ENCODE data around the gene TRAPPC13. TPM values are rescaled to one million over a fixed set of nuclear protein-coding genes. Genes with fewer than 3 reads are reported as not detected.
"Not testable (repeated sequence)": the region's sequence is repeated elsewhere in the genome, so short reads cannot be mapped to it uniquely, and the experiment has no call there.

Gene TRAPPC13
- polyA plus RNA-seq, 10 donors: 14.0 to 26.1 (median 21.1) TPM

DNA sequence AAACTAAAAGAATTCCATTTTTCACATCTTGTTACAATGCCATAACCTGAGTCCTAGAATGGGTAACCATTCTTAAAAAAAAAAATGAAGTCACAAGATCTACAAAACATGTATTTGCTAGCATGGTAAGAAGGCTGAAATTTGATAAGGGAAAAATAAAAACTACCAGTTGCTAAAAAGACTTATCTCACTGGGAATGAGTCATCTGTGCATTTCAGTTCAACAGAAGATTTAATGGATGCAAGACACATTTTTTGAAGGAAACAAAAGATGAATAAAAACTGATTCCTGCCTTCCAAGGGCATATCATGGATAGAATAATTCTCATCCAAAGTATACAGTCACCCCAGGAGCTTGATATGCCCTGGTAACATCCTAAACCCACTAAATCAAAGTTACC is 49.9 kb downstream of the TRAPPC13 start:
- no peak for DNase-seq

DNA sequence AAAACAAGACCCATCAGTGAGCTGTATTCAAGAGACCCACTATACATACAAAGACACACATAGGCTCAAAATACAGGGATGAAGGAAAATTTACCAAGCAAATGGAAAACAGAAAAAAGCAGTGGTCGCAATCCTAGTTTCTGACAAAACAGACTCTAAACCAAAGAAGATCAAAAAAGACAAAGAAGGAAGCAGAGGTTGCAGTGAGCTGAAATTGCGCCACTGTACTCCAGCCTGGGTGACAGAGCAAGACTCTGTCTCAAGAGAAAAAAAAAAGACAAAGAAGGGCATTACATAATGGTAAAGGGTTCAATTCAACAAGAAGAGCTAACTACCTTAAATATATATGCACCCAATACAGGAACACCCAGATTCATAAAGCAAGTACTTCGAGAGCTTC is 51.2 kb downstream of the TRAPPC13 start:
- DNase-seq: not testable (repeated sequence)

DNA sequence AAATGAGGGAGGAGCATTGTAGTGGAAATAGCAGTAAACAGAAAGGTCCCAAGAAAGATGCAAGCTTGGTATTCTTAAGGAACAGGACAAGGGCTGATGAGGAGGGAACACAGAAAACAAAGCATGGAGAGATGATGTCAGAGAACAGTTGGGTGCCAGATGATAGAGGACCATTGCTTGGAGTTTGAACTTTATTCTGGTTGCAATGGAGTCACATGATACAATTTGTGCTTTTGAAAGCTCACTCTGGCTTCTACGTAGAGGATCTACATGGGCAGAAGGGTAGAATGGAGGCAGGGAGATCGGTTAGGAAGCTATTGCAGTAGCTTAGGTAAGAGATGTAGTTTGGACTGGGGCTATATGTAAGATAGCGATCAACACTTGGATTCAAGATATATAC is 57.3 kb downstream of the TRAPPC13 start:
- DNase-seq: no peak

DNA sequence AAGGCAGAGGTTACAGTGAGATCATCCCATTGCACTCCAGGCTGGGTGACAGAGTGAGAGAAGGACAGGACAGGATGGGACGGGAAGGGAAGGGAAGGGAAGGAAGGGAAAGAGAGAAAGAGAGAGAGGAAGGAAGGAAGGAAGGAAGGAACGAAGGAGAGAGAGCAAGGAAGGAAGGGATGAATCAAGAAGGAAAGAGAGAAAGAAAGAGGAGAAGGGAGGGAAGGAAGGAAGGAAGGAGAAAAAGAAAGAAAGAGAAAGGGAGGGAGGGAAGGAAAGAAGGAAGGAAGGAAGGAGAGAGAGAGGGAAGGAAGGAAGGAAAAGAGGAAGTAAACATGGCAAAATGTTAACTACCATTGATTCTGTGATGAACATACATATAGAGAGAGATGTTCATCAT is 68.3 kb downstream of the TRAPPC13 start:
- DNase-seq: no peak

DNA sequence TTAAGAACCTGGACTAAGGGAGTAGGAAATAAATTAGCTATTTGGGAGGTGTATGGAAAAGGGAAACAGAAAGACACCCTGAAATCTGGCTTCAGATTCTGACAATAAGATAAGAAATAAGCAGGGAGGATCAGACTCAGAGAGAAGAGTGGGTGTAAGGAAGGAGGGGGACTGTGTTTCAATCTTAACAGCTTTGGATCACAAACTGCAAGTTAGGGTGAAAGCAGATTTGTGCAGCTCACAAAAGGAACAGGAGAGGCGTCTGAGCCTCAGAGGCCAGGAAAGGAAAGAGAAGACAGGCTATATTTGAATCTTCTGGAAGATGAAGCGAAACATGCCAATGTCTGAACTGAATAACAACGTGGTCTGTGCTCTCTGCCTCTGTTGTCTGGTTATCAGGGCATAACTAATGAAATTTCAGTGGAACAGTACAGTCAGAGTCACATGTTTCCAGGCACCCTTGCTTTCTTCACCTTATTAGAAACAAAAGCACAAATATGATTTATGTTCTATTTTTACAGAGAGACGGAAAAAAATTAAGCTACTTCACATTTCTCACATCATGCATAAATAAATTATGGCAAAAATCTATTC is 70.4 kb downstream of the TRAPPC13 start:
- DNase-seq: no peak

DNA sequence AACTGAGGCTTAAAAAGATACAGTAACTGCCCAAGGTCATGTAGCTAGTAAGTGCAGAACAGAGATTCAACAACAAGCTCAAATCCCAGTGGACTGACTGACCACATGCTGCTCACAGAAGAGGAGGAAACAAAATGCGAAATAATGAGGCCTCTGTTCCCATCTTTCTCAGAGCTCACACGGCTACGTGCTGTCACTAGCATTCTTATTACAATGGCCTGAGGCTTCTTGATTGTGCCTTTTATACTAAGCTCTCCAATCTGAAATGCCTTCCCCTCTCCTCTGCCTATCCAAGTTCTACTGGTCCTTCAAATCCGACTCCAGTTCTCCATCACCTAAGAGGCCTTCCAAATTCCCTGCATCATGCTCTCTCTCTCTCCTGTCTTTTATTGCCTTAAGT is 71.1 kb downstream of the TRAPPC13 start:
- DNase-seq: no peak

DNA sequence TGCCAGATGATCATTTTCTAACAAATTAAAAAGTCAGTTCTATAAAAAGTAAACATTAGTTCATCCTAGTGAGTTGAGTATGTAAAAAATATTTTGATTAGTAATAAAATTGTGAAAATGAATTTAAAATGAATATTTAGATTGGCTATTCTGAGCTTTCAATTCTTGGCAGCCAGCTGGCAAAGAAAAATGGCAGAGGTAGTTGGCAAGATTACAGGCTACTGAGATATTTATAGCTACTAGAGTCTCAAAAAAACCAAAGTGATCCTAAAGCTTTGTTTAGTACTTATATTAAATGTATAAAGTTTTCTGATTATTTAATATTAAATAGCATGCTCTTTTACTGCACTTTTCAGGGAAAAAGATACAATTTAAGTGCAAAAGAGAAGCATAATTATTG is 72.1 kb downstream of the TRAPPC13 start:
- peak in 1 of 3 donors; percentile 16 for DNase-seq

DNA sequence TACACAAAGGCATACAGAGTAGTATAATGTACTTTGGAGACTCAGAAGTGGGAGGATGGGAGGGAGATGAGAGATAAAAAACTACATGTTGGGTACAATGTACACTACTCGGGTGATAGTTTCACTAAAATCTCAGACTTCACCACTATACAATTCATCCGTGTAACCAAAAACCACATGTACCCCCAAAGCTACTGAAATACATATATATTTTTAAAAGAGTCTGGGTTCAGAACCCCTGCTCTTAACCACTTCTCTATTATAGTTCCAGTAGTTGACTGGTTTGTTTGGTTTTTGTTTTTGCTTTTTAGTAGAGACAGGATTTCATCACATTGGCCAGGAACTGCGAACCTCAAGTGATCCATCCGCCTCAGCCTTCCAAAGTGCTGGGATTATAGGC is 74.5 kb downstream of the TRAPPC13 start:
- no peak for DNase-seq

DNA sequence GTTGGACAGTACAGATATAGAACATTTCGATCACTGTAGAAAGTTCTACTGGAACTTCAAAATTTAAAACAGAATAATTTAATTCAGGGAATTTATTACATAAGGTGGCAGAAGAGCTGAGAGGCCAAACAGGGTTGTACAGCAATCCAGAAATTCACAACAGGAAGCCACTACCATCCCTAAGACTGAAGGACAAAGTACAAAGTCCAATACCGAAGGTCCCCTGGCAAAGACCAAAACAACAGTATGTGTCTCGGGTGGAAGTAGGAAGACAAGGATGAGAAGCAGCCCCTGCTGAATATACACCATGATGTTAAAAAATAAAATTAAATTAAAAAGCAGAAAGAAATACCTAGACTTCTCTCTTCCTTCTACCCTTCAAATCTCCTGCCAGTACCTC is 77.2 kb downstream of the TRAPPC13 start:
- no peak for DNase-seq

DNA sequence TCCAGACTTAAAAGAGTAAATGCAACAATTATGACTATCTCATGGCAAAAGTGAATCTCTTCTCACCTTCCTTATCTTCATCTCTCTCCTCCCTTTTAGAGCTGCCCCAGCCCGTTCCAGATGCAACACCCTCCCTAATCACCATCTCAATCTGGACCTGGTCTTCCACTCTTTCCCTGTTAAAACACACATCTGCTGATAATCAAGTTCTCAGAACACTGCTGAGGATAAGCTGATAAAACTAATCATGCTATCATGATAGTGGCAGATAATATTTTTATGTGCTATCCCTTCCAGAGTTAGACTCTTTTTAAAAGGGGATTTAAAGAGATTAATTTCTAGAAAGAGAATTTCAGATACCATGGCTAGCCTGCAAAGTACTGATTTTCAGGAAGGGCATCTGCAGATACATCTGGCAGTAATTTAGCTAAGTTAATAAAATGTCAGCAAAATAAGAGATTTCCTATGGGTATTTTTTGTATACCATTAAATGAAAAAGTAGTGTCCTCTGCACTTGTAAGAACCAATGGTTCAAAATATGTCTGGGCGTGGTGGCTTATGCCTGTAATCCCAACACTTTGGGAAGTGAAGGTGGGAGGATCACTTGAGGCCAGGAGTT is 79.9 kb downstream of the TRAPPC13 start:
- no peak for DNase-seq

DNA sequence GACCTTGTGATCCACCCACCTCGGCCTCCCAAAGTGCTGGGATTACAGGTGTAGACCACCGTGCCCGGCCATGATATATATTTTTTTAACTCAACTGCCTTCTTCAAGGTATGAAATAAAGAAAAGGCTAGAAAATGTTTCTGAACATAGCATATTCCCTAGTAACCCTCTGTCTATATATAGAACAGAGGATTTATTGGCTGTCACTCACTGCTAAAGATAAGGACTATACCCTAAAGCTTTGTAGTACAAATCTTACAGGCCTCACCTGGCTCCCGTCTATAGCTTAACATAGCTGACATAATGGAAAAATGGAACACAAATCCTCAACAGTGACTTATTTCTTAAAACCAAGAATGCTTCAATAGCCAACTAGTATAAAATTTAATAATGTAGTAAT is 82.8 kb downstream of the TRAPPC13 start:
- no peak for DNase-seq

DNA sequence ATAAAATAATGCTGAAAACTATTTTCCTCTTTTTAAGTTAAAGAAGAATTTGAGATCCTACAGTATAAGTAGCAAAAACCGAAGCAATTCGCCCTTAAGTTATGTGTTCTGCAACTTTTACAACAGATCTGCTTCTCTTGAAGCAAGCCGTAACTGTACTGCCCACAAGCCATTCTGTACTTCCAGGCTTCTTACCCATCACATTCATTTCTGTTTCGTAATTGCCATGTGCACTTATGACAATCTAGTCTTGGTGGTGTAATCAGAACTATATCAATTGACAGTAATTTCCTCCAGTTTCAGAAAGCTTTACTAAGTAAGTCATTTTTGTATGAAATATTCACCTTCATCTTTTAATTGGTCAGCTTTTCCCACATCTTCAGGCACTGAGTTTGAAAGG is 83.3 kb downstream of the TRAPPC13 start:
- DNase-seq: no peak

Other genes starting within 250 kb of the TRAPPC13 start
- 1 to 10 TPM in 9 of 10 donors, under 1 TPM in 1; 0.75 to 3.4 (median 1.2) TPM for gene ADAMTS6, start 143.1 kb upstream of the TRAPPC13 start, polyA plus RNA-seq (ENCODE audit: insufficient read length in 10 of 10)
- gene CENPK, start 61.9 kb upstream of the TRAPPC13 start, polyA plus RNA-seq (ENCODE audit: insufficient read length in 10 of 10): 10 to 100 TPM; 10.8 to 28.6 (median 18.5) TPM
- 10 to 100 TPM; 31.7 to 66.5 (median 40.2) TPM for gene PPWD1, start 61.7 kb upstream of the TRAPPC13 start, polyA plus RNA-seq (ENCODE audit: insufficient read length in 10 of 10)
- gene TRIM23, start 694 bp upstream of the TRAPPC13 start, polyA plus RNA-seq (ENCODE audit: insufficient read length in 10 of 10): 10 to 100 TPM; 16.5 to 23.3 (median 19.4) TPM
- 1 to 10 TPM; 2.4 to 3.8 (median 2.9) TPM for gene SHLD3, start within 50 bp of the TRAPPC13 start, polyA plus RNA-seq (ENCODE audit: insufficient read length in 10 of 10)
- 10 to 100 TPM in 2 of 10 donors, 1 to 10 TPM in 8; 6.4 to 12.1 (median 8.7) TPM for gene SGTB, start 97.1 kb downstream of the TRAPPC13 start, polyA plus RNA-seq (ENCODE audit: insufficient read length in 10 of 10)
- gene NLN, start 97.2 kb downstream of the TRAPPC13 start, polyA plus RNA-seq (ENCODE audit: insufficient read length in 10 of 10): 10 to 100 TPM; 14.2 to 26.6 (median 17.7) TPM